ENCODE data around the gene RAD50.
"Not testable (repeated sequence)": the region's sequence is repeated elsewhere in the genome, so short reads cannot be mapped to it uniquely, and the experiment has no call there.

Gene RAD50

DNA sequence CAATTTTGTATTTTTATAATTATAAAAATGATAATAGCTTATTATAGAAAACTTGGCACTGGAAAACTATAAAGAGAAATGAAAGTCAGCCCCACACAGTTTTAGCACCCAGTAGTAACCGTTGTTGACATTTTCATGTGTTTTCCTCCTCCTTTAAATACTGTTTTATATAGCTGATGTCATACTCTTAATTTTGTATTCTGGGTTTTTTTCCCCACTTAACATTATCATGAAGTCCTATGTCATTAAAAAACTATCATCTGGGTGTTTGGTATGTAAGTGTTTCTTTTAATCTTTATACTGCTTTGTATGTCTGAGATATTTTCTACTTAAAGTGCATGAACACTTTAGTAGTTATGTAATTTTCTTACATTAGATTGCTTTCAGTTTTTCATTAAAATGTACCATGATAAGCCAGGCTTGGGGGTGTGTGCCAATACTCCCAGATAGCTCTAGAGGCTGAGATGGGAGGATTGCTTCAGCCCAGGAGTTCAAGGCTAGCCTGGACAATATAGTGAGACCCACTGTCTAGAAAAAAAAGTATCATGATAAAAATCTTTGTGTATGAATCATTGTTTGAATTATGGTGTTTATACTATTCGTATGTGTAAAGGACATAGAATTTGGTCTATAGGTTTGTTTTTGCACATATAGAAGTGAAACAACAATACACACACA, 2.7 kb downstream of the RAD50 start:
- no peak for DNase-seq

DNA sequence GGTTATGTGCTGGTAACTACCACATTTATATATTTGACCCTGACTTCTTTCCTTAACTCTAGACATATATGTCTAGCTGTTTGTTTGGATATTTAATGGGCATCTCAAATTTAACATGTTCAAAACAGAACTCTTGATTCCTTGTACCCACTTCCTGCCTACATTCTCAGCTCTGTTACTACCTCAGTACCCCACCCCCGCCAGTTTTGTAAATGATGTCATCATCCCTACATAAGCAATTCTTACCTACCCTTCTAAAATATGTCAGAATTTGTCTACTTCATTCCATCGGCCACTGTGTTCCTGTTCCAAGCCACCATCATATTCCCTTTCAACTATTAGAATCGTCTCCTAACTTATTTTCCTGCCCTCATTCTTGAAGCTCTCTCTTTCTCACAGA, 4.8 kb downstream of the RAD50 start:
- DNase-seq, result no peak

DNA sequence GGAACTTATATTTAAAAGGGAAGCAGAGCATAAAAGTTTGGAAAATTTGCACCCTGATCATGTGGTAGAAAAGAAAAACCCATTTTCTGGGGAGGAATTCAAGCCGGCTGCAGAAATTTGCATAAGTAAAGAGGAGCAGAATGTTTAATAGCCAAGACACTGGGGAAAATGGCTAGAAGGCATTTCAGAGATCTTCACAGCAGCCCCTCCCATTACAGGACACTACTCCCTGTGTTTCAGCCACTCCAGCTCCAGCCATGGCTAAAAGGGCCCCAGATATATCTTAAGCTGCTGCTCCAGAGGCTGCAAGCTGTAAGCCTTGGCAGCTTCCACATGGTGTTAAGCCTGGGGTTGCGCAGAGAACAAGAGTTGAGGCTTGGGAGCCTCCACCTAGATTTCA, 7.8 kb downstream of the RAD50 start:
- not testable (repeated sequence) for DNase-seq

DNA sequence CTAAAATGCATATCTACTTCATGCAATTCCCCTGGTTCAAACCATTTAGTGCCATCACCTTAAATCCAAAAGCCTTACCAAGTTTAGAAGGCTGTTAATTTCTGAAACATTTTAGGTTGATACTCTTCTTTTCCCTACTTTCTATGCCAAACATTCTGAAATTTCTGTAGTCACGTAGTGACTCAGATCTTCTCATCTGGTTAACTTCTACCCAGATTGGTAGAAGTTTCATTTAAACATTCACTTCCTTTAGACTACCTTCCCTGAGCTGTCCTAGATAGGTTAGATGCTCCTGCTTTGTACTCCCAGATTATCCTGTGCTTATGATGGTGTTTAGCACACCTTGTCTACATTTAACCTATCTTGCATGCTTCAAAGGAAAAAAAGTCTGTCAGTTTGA, 9.9 kb downstream of the RAD50 start:
- DNase-seq, result no peak

DNA sequence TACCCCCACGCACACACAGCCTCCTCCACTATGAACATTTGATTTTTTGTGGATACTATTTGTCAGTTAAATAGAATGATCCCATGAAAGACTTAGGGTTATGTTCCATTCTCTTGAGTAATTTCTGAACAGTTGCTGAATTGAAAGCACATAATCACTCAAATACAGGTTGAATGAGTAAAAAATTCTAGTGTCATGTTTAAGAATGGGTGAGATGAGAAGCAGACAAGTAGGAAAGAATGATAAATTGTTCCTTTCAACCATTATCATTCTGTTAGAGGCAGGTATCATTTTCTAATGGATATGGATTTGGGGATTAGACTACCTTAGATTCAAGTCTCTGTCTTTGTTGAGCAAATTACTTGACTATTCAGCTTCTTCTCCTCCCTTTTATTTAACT, 19.3 kb downstream of the RAD50 start:
- no peak for DNase-seq

DNA sequence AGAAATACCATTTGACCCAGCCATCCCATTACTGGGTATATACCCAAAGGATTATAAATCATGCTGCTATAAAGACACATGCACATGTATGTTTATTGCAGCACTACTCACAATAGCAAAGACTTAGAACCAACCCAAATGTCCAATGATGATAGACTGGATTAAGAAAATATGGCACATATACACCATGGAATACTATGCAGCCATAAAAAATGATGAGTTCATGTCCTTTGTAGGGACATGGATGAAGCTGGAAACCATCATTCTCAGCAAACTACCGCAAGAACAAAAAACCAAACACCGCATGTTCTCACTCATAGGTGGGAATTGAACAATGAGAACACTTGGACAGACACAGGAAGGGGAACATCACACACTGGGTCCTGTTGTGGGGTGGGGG, 27.8 kb downstream of the RAD50 start:
- DNase-seq, result not testable (repeated sequence)

DNA sequence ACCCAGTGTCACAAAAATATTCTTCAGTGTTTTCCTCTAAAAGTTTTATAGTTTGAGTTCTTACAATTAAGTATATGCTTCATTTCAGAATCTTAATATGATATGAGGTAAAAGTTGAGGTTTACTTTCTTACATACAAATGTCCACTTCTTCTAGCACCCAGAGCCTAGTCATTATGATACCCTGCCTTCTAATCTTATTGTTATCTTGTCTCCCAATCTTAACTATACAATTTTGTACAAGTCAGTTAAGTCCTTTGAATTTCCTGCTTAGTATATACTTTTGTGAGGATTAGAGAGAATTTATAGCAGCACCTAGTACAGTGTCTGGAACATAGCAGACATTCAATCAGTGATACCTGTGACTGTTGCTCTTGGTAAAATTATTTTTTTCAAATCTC, 29.3 kb downstream of the RAD50 start:
- DNase-seq, result no peak

DNA sequence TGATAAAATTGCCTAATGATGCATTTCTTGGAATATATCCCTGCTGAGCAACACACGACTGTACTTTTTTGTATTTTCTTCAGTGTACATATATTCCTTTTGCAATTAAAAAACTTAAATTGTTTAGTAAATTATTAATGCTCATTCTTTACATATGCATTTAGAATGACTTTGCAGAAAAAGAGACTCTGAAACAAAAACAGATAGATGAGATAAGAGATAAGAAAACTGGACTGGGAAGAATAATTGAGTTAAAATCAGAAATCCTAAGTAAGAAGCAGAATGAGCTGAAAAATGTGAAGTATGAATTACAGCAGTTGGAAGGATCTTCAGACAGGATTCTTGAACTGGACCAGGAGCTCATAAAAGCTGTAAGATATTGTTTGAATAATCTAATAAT, 32.7 kb downstream of the RAD50 start:
- no peak for DNase-seq

DNA sequence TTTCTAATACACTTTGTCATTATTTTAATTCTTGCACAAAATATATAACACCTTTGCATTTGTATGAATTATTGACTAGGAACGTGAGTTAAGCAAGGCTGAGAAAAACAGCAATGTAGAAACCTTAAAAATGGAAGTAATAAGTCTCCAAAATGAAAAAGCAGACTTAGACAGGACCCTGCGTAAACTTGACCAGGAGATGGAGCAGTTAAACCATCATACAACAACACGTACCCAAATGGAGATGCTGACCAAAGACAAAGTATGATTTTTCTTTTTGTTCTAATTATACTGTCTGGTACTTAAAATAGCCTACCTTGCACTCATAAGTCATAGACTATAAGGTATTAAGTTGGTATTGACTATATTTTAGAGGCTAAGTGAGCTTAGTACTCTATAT, 34.4 kb downstream of the RAD50 start:
- no peak for DNase-seq

DNA sequence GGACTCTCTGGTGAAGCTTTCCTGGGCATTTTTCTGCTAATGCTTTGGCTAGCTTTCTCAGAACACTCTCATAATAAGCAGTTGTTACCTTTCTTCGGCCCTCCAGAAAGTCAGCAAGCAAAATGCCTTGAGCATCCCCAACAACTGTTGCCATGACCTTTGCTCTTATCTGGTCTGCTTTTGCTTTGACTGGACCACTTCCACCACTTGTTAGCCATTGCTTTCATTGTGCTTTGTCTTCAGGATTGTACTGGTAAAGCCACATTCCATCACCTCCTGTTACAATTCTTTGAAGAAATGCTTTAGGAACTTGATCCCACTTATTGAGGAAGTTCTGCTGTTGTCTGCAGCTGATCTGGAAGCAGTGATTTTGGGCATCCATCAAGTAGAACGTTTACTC, 35.7 kb downstream of the RAD50 start:
- no peak for DNase-seq

DNA sequence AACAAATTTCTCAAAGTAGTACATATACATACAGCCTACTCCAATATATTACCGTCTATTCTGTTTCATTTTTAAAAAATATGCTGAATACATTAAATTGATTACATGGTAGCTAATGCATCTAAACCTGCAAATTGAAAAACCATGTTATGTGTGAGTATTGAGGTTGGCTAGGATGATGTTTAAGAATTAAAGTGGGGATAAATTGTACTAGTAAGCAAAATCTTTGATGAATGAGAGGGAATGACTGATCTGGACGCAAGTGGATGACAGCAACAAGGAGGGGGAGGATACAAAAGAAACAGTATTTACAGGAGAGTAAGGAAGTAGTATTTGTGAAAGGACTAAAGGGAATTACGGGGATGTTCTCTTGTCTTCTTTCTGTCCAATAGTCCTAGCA, 37.4 kb downstream of the RAD50 start:
- no peak for DNase-seq

DNA sequence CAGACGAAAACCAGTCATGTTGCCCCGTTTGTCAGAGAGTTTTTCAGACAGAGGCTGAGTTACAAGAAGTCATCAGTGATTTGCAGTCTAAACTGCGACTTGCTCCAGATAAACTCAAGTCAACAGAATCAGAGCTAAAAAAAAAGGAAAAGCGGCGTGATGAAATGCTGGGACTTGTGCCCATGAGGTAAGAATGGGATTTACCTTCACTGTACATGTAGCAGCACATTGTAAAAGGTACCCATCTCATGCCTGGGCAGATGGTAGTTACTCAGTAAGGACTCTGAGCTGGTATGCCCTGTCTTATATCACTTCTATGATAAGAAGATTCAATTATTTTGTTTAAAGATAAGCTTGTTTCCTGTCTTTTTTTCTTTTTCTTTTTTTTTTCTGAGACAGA, 38.8 kb downstream of the RAD50 start:
- DNase-seq, result no peak

DNA sequence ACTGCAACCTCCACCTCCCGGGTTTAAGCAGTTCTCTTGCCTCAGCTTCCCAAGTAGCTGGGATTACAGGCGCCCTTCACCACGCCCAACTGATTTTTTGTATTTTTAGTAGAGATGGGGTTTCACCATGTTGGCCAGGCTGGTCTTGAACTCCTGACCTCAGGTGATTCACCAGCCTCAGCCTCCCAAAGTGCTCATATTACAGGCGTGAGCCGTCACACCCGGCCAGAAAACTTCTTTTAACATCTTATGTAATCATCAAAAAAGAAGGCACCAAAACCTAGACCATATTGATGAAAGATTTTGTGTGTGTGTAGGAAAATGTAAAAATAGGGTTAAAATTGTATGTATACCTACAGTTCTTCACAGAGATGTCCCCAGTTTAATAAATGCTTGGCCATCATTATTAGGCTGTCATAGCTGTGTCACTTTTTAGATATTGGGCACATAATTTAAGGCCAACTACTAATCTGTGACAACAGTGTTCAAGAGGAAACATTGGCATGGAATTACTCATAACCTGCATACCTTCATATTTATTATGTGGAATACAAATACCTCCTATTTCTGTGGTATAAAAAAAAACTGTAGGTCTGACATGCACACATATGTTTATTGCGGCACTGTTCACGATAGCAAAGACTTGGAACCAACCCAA, 44.4 kb downstream of the RAD50 start:
- no peak for DNase-seq

DNA sequence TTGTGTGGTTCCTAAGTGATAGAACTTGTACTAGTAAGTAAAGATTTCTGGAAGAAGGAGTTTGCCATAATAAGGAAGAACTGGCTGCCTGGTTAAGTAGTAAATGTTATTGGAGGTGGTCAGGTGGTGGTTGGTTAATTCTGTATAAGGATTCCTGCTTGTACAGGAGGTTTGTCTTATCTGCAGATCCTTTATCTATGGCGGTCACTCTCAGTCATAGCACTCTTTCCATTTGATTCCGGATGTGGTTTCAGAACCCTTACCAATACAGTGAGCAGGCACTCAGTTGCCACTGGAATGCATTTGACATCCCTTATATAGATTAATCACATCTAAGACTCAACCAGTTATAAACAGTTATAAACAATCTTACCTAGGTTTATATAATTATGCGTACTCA, 50.3 kb downstream of the RAD50 start:
- DNase-seq, result no peak

DNA sequence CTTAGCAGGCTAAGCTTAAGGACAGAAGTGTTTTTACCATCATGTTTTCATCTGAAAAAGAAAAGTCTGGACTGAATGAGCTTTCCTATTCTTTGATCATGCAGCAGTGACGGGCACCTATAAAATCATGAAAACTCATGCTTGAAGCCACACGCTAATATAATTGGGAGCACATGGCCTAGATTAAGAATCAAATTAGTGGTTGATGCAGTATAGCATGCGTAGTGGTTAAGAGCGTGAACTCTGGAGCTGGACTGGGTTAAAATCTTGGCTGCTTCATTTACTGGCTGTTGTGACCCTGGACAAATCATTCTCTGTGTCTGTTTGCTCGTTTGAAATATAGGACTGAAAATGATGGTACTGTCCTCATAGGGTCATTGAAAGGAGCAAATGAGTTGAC, 51.3 kb downstream of the RAD50 start:
- no peak for DNase-seq

DNA sequence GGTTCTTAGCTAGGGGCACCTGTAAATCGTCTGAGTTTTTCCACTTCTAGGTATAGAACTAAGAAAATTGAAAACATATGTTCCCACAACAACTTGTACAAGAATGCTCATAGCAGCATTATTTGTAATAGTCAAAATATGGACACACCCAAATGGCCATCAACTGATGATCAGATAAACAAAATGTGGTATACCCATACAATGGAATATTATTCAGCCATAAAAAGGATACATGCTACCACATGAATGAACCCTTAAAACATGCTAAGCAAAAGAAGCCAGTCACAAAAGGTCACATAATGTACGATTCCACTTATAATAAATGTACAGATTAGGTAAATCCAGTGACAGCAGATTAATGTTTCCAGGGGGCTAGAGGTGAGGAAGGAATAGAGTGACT, 55.2 kb downstream of the RAD50 start:
- DNase-seq, result no peak

DNA sequence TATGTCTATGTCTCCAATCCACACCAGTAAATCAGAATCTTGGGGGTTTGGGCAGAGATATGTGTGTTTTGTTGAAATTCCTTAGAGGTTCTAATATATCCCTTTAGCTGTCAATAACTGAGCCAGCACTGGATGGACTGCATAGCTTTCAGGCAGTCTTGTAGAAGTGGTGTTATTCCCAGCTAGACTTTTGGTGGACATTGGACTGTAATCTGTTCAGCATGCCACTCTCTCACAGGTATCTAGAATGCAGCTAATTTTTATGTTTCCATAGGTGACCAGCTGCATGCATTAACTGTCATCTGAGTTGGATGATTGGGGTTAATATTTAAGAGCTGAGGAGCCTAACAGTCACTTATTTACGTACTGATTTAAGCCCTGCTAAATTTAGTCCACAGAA, 56.1 kb downstream of the RAD50 start:
- DNase-seq, result no peak

DNA sequence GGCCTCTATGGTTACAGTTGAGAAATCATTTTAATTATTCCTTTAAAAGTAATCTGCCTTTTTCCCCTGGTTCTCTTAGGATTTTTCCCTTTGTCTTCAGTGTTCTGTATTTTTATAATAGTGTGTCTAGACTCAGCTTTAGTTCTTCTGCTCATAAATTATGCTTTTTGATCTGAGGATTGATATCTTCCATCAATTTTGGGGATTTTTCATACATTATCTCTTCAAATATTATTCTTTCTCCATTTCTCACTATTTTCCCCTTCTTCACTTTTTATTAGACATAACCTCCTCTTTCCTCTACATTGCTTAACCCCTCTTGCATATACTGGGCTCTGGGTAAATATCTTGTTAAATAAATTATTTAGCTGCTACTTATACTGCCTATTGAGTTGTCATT, 64.9 kb downstream of the RAD50 start:
- no peak for DNase-seq

DNA sequence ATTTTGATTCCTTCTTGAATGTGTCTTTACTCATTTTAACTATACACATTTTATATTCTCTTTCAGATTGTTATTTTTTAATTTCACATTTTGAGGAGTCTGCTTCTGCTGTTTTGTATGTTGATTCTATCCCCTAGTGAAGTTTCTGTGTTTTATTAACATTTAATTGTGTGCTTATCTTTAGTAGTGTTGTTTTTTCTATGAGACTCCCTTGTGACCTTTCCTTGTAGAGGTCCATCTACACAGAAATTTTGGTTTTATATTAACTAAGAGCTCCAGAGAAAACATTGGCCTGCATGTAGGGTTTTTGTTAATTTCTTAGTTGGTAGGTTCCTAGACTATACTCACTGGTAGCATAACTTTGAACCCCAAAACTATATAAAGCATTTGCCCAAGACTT, 65.8 kb downstream of the RAD50 start:
- no peak for DNase-seq

DNA sequence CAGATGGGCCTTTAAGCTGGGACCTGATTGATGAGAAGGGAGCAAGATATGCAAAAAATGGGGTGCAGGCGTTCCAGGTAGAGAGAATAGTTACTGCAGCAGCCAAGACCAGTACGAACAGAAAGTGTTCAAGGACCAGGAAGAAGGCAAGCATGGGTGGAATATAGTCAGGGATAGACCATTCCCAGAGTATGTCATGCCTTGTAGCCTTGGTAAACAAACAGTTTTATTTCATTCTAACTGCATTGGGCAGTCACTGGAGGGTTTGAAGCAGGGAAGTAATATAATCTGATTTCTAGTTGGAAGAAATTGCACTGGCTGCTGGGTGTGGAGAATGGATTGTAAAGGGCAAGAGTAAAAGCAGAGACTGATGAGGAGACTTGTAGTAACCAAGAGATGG, 70.7 kb downstream of the RAD50 start:
- no peak for DNase-seq

DNA sequence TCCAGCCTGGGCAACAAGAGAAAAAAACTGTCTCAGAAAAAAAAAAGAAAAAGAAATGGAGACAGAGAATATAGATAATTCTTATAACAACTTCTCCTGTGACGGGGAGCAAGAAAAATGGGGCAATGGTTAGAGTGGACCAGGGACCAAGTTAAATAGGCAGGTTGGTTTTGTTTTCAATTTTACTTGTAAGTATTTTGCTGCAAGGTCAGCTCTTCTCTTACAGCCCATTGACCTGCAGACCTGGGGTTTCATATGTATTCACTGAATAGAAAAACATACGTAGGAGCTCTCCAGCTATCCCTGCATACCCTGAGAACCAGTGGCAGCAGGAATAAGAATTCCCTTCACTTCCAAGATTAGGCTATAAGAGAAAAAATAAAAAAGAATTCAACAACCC, 72.0 kb downstream of the RAD50 start:
- no peak for DNase-seq

DNA sequence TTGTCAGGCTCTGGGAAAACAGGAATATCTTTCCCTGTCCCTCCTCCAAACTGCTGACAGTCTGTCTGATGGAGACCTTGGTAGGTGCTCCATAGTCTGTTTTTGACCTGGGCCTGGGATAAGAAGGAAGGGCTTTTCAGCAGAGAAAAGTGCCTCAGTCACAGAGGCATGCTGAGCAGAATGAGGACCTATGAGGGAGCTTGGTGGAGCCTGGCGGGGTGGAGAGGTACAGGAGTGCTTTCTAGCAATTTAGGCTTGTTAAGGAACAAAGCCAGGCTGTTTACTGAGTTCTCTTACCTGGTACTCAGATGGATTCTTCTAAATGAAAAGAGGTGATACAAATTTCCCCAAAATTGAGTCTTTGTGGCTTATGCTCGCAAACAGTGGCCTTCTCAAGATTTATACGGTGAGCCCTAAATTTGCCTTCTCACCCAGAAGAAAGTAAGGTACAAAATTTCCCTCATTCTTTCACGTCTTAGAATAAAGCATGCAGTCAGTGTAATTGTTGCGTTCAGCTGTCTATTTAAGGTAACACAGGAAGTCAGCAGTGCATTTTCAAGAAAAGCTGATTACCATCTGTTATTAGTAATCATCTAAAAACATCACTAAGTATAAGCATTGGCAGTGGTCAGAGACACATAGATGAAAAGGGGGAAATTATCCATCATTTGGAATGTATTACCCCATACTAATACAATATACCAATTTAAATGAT, 72.6 kb downstream of the RAD50 start:
- DNase-seq, result no peak

DNA sequence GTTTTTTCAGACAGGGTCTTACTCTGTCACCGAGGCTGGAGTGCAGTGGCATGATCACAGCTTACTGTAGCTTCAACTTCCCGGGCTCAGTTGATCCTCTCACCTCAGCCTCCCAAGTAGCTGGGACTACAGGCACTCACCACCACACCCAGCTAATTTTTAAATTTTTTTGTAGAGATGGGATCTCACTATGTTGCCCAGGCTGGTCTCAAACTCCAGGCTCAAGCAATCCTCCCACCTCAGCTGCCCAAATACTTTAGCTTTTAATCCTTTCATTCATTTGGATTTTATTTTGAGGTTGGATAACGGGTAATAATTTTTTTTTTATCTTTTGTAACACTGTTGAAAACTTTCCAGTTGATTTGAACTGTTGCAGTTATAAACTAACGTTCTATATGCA, 76.8 kb downstream of the RAD50 start:
- DNase-seq, result not testable (repeated sequence)

DNA sequence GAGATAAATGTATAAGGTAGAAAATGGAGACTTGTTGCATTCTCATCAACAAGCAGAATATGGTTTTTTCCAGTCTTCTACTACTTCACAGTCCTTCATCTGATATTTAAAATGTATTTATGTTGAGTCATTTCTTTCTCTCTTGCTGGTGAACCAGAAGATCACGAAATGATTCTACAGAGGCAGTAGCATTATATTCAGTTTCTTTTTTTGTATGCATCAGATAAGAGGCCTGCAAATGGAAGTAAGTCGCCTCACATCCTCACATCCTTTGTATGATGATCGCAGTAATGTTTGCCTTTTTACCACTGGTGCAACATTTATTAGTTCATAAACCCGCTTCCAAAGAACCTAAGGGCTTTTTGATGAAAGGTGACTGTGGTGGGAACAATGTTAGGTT, 79.1 kb downstream of the RAD50 start:
- DNase-seq, result no peak

DNA sequence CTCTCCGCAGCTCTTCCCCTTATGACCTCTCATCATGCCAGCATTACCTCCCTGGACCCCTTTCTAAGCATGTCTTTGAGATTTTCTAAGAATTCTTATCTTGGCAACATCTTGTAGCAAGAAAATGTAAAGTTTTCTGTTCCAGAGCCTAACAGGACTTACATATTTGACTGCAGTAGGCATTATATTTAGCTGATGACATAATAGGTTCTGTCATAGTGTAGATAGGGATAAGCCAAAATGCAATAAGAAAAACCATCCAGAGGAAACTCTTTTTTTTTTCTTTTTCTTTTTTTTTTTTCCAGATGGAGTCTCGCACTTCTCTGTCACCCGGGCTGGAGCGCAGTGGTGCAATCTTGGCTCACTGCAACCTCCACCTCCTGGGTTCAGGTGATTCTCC, 80.5 kb downstream of the RAD50 start:
- no peak for DNase-seq

All from NCI-H1930 (cell line).